Astrocyte of the hippocampus (primary cell): Measurements from ENCODE around the gene PRAMEF11.

ENCODE experiments used
- DNase-seq: peaks from one replicate; pipeline ENCODE4 v3.0.0; 2011; ENCODE audit warnings: low read depth, low spot score

The PRAMEF11 gene

GRCh38 chr1:12774801-12775345, 56.3 kb downstream of the PRAMEF11 start:
- no peak for DNase-seq
